Neural progenitor cell (in vitro differentiated cells): ENCODE measurements around the gene TMEM219. TPM values are rescaled to one million over a fixed set of nuclear protein-coding genes. Genes with fewer than 3 reads are reported as not detected.
A peak's percentile ranks its signal among the peaks of the same experiment; 100 is the strongest.

Experiments
- DNase-seq: peaks from one replicate; pipeline ENCODE4 v3.0.0-alpha.2; 2016; ENCODE audit warnings: low spot score
- H2AFZ ChIP-seq: fragments of 200-600 bp; sonication (generic); replicated peaks from 2 replicates; pipeline ENCODE4 v1.6.1; 2016; ENCODE audit warnings: antibody characterized with exemption
- H3F3A ChIP-seq: fragments of 200-600 bp; sonication (generic); 2 replicates; pipeline ENCODE4 v1.6.1; 2016; ENCODE audit warnings: antibody characterized with exemption, low read depth
- H3K27ac ChIP-seq: fragments of 200-600 bp; sonication (generic); 2 replicates; pipeline ENCODE4 v1.5.1; 2016; ENCODE audit warnings: mild to moderate bottlenecking
- H3K27me3 ChIP-seq: fragments of 200-600 bp; sonication (generic); 2 replicates; pipeline ENCODE4 v1.6.1; 2016; ENCODE audit warnings: mild to moderate bottlenecking, moderate library complexity
- H3K36me3 ChIP-seq: fragments of 200-600 bp; sonication (generic); 2 replicates; pipeline ENCODE4 v1.5.1; 2016
- H3K4me1 ChIP-seq: fragments of 200-600 bp; sonication (generic); 2 replicates; pipeline ENCODE4 v1.6.1; 2016; ENCODE audit warnings: mixed run types
- H3K4me2 ChIP-seq: fragments of 200-600 bp; sonication (generic); 2 replicates; pipeline ENCODE4 v1.6.1; 2016
- H3K4me3 ChIP-seq: fragments of 200-600 bp; sonication (generic); 2 replicates; pipeline ENCODE4 v1.5.1; 2016
- H3K79me2 ChIP-seq: fragments of 200-600 bp; sonication (generic); 2 replicates; pipeline ENCODE4 v1.6.1; 2016; ENCODE audit warnings: low read depth
- H3K9ac ChIP-seq: fragments of 200-600 bp; sonication (generic); 2 replicates; pipeline ENCODE4 v1.6.1; 2016
- H3K9me3 ChIP-seq: fragments of 200-600 bp; sonication (generic); 2 replicates; pipeline ENCODE4 v1.5.1; 2016; ENCODE audit warnings: low read depth
- H4K20me1 ChIP-seq: fragments of 200-600 bp; sonication (generic); 2 replicates; pipeline ENCODE4 v1.6.1; 2016; ENCODE audit warnings: low read depth
- H3K27ac Mint-ChIP-seq: 3 replicates; pipeline ENCODE4 v1.8.0; 2021; ENCODE audit warnings: mixed read lengths
- H3K27me3 Mint-ChIP-seq: 2 replicates; pipeline ENCODE4 v1.8.0; 2022; ENCODE audit warnings: low read depth, mild to moderate bottlenecking, inconsistent platforms, moderate library complexity, mixed read lengths; ENCODE audit not compliant: insufficient read depth
- H3K36me3 Mint-ChIP-seq: 3 replicates; pipeline ENCODE4 v1.8.0; 2021; ENCODE audit warnings: mixed read lengths
- H3K4me1 Mint-ChIP-seq: 3 replicates; pipeline ENCODE4 v1.8.0; 2021; ENCODE audit warnings: mixed read lengths
- H3K4me3 Mint-ChIP-seq: 3 replicates; pipeline ENCODE4 v1.8.0; 2021; ENCODE audit warnings: mild to moderate bottlenecking, moderate library complexity, mixed read lengths
- H3K9me3 Mint-ChIP-seq: 3 replicates; pipeline ENCODE4 v1.8.0; 2020; ENCODE audit warnings: mixed read lengths
- EZH2 ChIP-seq: fragments of 200-600 bp; sonication (generic); IDR thresholded peaks from 2 replicates; pipeline ENCODE4 v1.6.1; 2017; ENCODE audit warnings: antibody characterized with exemption, mild to moderate bottlenecking, moderate library complexity
- EZH2phosphoT487 ChIP-seq: fragments of 200-600 bp; sonication (generic); IDR thresholded peaks from 2 replicates; pipeline ENCODE4 v1.6.1; 2017; ENCODE audit warnings: antibody characterized with exemption
- total RNA-seq: library from RNA; depleted of rRNA; stranded (reverse); fragments of >200 nt; gene quantifications from 2 replicates; pipeline ENCODE4 v1.2.3, GENCODE V29; 2015; ENCODE audit warnings: low replicate concordance
- TF ChIP-seq, protein P1 (sequence below): fragments of 200-600 bp; sonication (generic); IDR thresholded peaks from 2 replicates; pipeline ENCODE4 v1.5.1; 2017; ENCODE audit warnings: antibody characterized with exemption, mild to moderate bottlenecking

The TMEM219 gene
- total RNA-seq, 1 donor from 2014 or later: 50.7 TPM

DNA sequence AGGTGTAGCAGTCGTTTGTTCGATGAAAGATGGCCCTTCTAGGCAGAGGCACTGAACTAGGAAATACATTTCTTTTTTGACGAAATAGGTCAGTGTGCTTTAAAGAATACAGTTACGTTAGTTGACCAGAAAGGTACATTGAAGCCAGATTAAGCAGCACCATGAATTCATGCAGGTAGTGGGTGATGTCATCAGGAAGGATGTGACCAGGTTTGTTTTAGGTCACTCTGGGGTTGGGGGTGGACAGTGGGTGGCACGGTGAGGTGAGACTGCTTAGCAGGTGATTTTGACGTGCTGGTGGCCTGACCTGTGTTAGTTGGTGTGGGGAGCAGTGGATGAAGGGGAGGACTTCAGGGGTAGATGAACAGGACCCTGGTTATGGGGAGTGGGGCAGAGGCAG, 37.7 kb downstream of the TMEM219 start:
- Mint-ChIP-seq H3K27ac (no peak overlapping the region), H3K4me3 (no peak overlapping the region)
- H3K4me3 ChIP-seq: no peak overlapping the region

DNA sequence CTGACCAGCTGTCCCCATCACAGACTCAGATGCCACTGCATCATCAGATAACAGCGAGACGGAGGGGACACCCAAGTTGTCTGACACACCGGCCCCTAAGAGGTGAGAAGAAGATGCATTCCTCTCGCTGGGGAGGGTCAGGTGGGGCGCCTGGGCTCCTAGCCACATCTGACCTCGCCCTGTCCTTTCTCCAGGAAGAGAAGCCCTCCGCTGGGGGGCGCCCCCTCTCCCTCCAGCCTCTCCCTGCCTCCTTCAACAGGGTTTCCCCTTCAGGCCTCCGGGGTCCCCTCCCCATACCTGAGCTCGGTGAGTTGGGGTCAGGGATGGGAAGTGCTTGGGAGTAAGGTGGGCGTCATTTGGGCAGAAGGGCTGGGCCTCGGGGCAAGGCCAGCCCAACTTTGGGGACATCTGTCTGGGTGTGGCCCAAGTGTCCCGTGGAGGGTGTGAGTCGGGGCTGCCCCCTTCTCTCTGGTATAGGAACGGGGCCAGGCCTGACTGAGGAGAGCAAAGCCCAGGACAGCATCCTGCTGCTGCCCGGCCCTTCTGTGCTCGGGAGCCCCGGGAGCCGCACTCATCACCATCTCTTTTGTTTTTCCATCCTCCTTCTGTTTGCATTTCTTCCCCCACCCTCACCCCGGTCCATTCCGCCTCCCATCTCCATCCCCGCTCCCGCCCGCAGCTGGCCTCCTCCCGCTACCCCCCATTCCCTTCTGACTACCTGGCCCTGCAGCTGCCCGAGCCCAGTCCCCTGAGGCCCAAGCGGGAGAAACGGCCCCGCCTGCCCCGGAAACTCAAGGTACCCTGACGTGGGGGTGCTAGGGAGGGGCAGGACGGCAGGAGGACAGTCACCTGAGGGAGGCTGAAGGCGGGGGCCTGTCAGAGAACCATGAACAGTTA, 39.1 kb downstream of the TMEM219 start:
- peaks cover 4% of the 10 kb centered on the region for H4K20me1 ChIP-seq
- no peaks in the 10 kb centered on the region for H3F3A ChIP-seq
- no peak overlapping the region for H3K4me3 ChIP-seq
- Mint-ChIP-seq H3K36me3 (peaks cover 4% of the 10 kb centered on the region), H3K9me3 (no peaks in the 10 kb centered on the region), H3K4me3 (no peak overlapping the region), H3K27ac (no peak overlapping the region), H3K4me1 (peaks cover 10% of the 10 kb centered on the region), H3K27me3 (peaks cover 9% of the 10 kb centered on the region)
- H3K9me3 ChIP-seq: no peaks in the 10 kb centered on the region
- no peak overlapping the region for H2AFZ ChIP-seq
- peaks cover 12% of the 10 kb centered on the region for H3K79me2 ChIP-seq
- H3K27ac ChIP-seq: no peak overlapping the region
- H3K4me1 ChIP-seq: peaks cover 7% of the 10 kb centered on the region
- no peaks in the 10 kb centered on the region for H3K36me3 ChIP-seq
- TF ChIP-seq, protein P1, sequence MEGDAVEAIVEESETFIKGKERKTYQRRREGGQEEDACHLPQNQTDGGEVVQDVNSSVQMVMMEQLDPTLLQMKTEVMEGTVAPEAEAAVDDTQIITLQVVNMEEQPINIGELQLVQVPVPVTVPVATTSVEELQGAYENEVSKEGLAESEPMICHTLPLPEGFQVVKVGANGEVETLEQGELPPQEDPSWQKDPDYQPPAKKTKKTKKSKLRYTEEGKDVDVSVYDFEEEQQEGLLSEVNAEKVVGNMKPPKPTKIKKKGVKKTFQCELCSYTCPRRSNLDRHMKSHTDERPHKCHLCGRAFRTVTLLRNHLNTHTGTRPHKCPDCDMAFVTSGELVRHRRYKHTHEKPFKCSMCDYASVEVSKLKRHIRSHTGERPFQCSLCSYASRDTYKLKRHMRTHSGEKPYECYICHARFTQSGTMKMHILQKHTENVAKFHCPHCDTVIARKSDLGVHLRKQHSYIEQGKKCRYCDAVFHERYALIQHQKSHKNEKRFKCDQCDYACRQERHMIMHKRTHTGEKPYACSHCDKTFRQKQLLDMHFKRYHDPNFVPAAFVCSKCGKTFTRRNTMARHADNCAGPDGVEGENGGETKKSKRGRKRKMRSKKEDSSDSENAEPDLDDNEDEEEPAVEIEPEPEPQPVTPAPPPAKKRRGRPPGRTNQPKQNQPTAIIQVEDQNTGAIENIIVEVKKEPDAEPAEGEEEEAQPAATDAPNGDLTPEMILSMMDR: peak; percentile 36
- TF ChIP-seq EZH2 (no peak), EZH2phosphoT487 (no peak)
- H3K4me2 ChIP-seq: no peak overlapping the region
- no peak overlapping the region for H3K9ac ChIP-seq
- DNase-seq: no peak
- no peaks in the 10 kb centered on the region for H3K27me3 ChIP-seq

More for the DNA sequence above, 37.7 kb downstream of the TMEM219 start:
- Mint-ChIP-seq H3K36me3 (peaks cover 4% of the 10 kb centered on the region), H3K27me3 (peaks cover 9% of the 10 kb centered on the region), H3K4me1 (peaks cover 14% of the 10 kb centered on the region), H3K9me3 (no peaks in the 10 kb centered on the region)
- Histone ChIP-seq H3K27me3 (no peaks in the 10 kb centered on the region), H4K20me1 (peaks cover 4% of the 10 kb centered on the region), H3K27ac (no peak overlapping the region), H3K36me3 (no peaks in the 10 kb centered on the region), H3K4me1 (peaks cover 9% of the 10 kb centered on the region), H3K4me2 (no peak overlapping the region), H3K9ac (no peak overlapping the region), H3K79me2 (peaks cover 12% of the 10 kb centered on the region), H3F3A (peaks cover 12% of the 10 kb centered on the region), H2AFZ (no peak overlapping the region), H3K9me3 (no peaks in the 10 kb centered on the region)
- DNase-seq: no peak
- TF ChIP-seq EZH2phosphoT487: no peak
- TF ChIP-seq, protein P1: no peak
- TF ChIP-seq EZH2: no peak

DNA sequence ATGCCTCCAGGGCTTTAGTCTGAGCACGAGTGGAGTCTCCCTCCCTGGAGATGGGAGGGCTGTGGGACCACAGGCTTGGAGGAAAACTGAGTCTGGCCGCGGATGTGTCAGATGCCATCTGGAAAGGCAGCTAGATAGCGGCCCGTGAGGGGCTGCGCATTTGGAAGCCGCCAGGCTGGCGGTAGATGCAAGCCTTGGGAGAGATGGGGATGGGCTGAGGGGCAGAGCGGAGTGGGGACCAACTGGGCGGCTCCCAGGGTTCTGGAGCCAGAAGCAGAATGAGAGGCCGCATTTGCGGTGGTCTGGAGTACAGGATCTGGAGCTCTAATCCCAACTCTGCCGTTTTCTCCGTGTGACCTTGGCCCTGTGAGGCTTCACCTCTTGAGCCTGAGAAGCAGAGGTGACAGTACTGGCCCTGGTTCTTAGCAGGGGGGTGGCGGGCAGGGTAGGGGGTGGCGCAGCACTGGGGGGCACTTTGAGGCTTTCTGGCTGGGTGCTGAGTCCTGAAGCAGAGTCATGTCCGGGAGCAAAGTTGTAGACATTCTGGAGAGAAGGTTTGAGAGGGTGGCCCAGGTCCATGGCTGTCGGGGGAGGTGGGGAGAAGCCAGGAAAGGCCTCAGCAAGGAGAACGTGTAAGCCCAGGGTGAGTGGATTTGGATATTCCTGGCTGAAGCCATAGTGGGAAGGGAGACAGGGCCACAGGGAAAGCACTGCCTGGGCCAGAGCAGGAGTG, 40.9 kb downstream of the TMEM219 start:
- Mint-ChIP-seq H3K36me3 (peaks cover 7% of the 10 kb centered on the region), H3K27ac (peak overlapping the region; percentile 86), H3K27me3 (peaks cover 9% of the 10 kb centered on the region), H3K4me3 (peak overlapping the region; percentile 57), H3K4me1 (no peaks in the 10 kb centered on the region), H3K9me3 (no peaks in the 10 kb centered on the region)
- Histone ChIP-seq H3K79me2 (no peaks in the 10 kb centered on the region), H3K4me3 (no peak overlapping the region), H3K9me3 (no peaks in the 10 kb centered on the region), H3K4me2 (no peak overlapping the region), H3K4me1 (no peaks in the 10 kb centered on the region), H3F3A (no peaks in the 10 kb centered on the region), H3K27me3 (no peaks in the 10 kb centered on the region), H3K9ac (no peak overlapping the region), H4K20me1 (peaks cover 4% of the 10 kb centered on the region), H3K27ac (no peak overlapping the region), H3K36me3 (no peaks in the 10 kb centered on the region), H2AFZ (no peak overlapping the region)
- no peak for TF ChIP-seq EZH2
- TF ChIP-seq EZH2phosphoT487: no peak
- TF ChIP-seq, protein P1: no peak
- DNase-seq: no peak
